ENCODE data around the gene SLC7A1.

SLC7A1 gene

GRCh38 chr13:29505950-29506349 is 89.5 kb downstream of the SLC7A1 start:
- TF ChIP-seq CTCF (IDR thresholded peaks at IDR 0.05; ENCODE audit: low read depth, low read length), result no peak
- no peak overlapping the region for H3K4me3 ChIP-seq (ENCODE audit: low read depth, low read length)

GRCh38 chr13:29505511-29505910 is 90.0 kb downstream of the SLC7A1 start:
- no peak for TF ChIP-seq CTCF (IDR thresholded peaks at IDR 0.05; ENCODE audit: low read depth, low read length)
- H3K4me3 ChIP-seq (ENCODE audit: low read depth, low read length), result no peak overlapping the region

GRCh38 chr13:29504691-29505090 is 90.8 kb downstream of the SLC7A1 start:
- TF ChIP-seq CTCF (IDR thresholded peaks at IDR 0.05; ENCODE audit: low read depth, low read length), result no peak
- no peak overlapping the region for H3K4me3 ChIP-seq (ENCODE audit: low read depth, low read length)

- no peak overlapping the region for H3K4me3 ChIP-seq (ENCODE audit: low read depth, low read length)
Measured at GRCh38 chr13:29503041-29503837, 92.2 kb downstream of the SLC7A1 start.

GRCh38 chr13:29502391-29503008 is 93.0 kb downstream of the SLC7A1 start:
- H3K4me3 ChIP-seq (ENCODE audit: low read depth, low read length), result no peak overlapping the region
- no peak for TF ChIP-seq CTCF (IDR thresholded peaks at IDR 0.05; ENCODE audit: low read depth, low read length)

More at GRCh38 chr13:29503041-29503837, 92.2 kb downstream of the SLC7A1 start:
- no peak for TF ChIP-seq CTCF (IDR thresholded peaks at IDR 0.05; ENCODE audit: low read depth, low read length)

- H3K4me3 ChIP-seq (ENCODE audit: low read depth, low read length), result no peak overlapping the region
- no peak for TF ChIP-seq CTCF (IDR thresholded peaks at IDR 0.05; ENCODE audit: low read depth, low read length)
Measured at GRCh38 chr13:29501674-29502073, 93.8 kb downstream of the SLC7A1 start.

- no peak for TF ChIP-seq CTCF (IDR thresholded peaks at IDR 0.05; ENCODE audit: low read depth, low read length)
- no peak overlapping the region for H3K4me3 ChIP-seq (ENCODE audit: low read depth, low read length)
Measured at GRCh38 chr13:29500386-29500785, 95.1 kb downstream of the SLC7A1 start.

Measured in WI38 (cell line).